Fibroblast of gingiva (primary cell): ENCODE measurements around the gene ACTL7B.
"Not testable (repeated sequence)": the region's sequence is repeated elsewhere in the genome, so short reads cannot be mapped to it uniquely, and the experiment has no call there.

ENCODE experiments used
- DNase-seq: peaks from one replicate; pipeline ENCODE4 v3.0.0-alpha.2; 2011; ENCODE audit warnings: low read depth

ACTL7B gene

DNA sequence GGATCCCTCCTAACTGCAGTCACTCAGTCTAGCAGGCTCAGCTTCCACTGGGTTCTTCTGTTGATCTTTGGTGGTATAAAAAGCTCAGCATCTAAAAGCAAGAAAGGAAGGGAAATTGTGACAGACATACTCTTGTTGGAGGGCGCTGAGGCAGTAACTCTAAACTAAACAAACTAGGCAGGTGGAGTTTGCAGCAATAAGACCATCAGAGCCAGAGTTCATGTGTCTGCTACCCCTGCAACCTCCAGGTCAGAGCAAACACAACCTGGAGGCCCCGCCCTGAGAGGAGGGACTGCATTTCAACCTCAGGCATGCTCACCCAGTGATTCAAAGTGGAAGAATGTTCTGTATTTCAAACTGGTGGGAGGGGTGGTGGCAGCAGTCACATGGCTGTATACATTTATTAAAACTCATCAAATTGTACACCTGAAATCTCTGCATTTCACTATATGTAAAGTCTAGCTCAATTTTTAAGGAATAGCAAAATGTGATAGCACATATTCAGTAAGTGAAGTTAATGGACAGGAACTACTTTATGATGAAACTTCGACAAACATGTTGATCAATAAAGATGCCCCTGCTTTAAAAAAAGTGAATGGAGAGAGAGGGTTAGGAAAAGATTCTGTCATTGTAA, 13.4 kb upstream of the ACTL7B start:
- peak; percentile 12 for DNase-seq

DNA sequence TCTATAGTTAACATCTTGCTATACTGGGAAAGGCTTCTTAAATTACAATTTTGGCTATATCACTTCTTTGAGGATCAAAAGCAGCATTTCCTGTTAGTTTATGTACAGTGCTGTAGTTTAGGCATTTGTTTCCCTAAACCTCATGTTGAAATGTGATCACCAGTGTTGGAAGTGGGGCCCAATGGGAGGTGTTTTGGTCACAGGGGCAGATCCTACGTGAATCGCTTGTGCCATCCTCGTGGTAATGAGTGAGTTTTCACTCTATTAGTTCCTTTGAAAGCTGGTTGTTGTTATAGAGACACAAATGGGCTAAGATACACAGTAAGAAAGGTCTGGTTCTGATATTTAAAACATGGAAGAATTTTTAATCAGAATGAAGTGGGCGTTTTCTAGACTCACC, 12.0 kb upstream of the ACTL7B start:
- no peak for DNase-seq

DNA sequence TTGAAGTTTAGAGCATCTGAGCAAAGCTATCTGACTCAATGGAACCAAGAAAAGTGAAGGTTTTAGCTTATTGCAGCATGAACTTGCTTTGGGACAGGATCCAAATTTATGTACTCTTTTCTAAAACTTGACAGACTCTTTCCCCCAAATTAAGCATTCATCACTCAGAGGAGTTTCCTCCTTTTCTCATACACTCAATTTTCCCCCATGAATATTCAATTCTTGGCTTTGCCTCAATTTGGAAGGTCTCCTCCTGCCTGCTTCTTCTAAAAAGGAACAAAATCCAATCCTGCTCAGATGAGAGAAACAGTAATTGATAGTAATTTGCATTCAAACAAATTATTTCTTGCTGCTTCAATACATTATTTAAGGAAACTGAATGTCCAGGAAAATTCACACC, 11.3 kb upstream of the ACTL7B start:
- DNase-seq = no peak

DNA sequence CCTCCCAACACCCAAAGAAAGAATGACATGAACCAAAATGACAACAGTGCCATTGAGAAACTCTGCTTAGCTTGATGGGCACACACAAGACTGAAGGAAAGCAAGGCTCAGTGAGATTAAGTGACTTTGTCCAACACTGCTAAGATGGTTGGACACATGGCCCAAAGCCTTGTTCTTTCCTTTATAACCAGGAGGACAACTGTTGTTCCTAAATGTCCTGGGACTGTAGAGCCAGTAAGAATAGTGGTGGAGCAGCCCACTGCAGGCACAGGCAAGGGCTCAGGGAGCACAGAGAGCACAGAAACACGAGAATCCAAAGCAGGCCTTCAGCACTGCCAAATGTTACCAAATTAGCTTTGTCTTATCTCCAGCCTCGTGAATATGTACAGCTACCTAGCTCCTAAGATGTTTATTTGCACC, 10.2 kb upstream of the ACTL7B start:
- no peak for DNase-seq

DNA sequence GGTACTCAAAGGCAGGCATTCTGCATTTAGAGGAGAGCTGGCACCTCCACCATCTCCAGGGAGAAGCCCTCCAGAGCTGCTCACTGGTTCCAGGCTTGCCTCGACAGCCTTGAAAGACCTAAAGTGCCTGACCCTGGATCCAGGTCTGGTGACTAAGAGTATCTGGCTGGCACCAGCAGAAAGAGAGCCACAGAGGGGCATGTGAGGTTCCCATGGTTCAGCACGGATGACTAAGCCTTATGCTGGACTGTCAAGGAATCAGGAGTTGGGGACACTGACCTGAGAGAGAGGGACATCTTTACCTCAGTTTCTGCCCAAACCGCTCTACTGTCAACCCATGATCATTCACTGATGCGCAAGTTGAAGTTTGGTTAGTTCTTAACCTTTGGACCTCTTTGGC, 9.3 kb upstream of the ACTL7B start:
- DNase-seq = no peak

DNA sequence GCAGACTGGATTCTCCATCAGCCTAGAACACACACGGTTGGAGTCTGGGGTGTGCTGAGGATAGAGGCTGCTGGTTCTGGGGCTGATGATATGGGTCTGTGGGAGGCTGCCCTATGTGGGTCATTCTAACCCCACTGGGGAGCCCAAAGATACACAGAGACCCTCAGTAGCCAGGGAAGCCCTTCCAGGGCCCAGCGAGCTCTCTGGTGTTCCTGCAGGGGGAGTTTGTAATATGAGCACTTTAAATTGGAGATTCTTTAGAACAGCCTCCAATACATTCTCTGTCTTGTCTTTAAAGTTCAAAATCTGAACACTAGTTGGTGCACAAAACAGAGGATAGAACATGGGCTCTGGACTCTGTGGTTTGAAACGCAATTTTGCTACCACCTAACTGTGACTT, 8.7 kb upstream of the ACTL7B start:
- no peak for DNase-seq

DNA sequence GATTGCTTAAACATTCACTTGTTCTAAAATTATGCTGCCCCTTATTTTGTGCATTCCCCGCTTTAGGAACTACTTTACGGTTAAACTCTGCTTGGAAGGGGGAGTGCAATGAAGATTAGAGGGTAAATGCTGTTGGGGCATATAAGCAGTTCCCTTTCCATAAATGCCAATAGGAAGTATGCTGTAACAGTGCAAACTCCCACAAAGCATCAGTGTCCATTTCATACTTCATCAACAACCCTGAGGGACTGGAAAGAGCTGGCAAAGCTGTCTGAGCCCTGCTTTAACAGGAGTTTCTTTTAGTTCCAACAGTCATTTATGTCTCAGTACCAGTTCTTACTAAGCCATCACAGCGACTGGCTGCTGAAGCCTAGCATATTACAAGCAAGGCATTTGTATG, 8.1 kb upstream of the ACTL7B start:
- no peak for DNase-seq

DNA sequence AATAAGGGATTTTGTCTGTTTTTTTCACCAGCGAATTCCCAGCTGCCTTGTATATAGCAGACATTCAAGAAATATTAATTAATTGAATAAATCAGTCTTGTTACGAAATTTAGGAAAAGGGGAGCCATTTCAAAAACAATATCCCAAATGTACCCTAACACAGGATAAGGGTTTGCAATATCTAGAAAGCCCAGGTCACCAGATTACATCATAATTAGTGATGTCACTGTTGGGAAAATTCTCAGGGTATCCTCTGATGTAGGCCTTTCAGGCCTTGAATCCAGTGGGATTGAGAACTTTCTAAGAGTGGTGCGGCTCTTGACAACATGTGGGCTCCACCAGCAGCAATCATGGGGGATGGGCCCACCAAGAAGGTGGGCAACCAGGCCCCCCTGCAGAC, 6.2 kb upstream of the ACTL7B start, which contains the start of gene ACTL7A:
Gene ACTL7A, plus strand, starts transcription at position 270 of the 400 bp plus-strand sequence. Its CDS starts 57 bp downstream, at position 327.
- no peak for DNase-seq

DNA sequence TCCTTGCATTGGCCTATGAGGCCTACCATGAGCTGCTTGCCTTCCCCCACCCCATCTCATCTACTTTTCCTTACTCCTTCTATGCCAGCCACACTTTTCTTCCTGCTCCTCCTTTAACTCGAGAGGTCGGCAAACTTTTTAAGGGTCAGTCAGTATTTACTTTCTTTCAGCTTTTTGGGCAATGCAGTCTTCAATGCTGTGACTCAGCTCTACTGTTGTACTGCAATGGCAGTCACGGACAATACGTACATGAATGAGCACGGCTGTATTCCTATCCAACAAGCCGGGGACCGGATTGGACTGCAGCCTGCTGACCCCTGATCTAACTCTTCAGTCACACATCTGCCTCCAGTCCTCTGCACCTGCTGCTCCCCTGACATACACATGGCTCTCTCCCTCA, 5.7 kb upstream of the ACTL7B start:
- no peak for DNase-seq

DNA sequence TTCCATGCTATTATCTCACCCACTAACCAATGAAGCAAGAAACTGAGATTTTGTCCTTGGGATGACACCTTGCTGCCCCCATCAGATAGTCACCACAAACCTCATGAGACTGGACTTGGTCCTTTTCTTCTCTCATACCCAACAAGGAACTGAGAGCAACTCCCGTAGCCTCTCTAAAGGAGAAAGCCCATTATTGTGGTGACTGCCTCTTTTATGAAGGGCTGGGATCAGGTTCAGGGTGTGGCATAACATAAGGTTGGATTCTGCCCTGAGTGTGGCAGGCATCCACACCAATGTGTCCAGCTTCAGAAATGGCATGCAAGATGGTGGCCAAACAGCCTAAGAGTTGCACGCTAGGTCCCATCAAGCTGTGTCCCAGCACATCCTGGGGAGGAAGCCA, 5.0 kb upstream of the ACTL7B start:
- DNase-seq = no peak

DNA sequence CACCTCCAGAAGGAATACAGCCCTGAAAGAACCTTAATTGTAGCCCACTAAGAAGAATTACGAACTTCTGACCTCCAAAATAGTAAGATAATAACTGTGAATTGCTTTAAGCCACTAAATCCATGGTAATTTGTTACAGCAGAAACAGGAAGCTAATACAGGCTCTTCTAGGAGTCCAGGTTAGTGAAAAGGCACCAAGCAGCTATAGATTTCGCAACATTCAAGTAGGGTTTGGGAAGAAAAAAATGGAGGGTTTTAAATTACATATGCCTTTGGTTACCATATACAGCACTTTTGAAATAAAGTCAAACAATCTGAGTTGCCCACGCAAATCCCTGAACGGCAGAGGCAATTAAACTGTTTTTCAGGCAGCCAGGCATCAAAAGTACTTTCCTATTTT, 4.6 kb upstream of the ACTL7B start:
- peak; percentile 32 for DNase-seq

DNA sequence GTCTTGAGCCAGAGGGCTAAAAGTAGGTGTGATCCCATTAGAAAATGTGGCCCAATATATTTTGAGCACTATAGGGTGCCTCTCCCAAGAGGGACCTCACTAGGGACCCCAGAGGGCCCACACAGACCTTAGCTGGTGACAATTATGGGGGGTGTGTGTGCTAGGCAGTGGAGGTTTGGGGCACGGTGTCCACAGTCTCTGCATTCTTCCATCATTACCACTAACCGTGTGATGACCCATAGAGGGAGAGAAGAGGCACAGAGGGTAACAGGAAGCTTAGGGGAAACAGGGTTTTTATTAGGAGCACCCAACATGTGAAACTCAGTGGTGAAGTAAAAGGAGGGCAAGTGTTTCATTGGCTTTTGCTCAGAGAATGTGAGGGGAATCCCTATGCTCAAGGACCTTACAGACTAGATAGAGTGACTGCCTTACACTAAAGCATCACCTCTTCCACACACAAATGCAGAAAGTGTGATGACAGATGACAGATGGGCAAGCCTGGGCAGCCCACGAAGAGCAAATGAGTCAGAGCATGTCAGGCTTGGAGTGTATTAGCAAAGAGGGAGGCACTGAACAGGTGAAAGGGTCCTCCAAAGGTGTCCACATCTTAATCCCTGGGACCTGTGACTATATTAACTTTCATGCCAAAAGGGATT, 3.8 kb upstream of the ACTL7B start:
- no peak for DNase-seq

DNA sequence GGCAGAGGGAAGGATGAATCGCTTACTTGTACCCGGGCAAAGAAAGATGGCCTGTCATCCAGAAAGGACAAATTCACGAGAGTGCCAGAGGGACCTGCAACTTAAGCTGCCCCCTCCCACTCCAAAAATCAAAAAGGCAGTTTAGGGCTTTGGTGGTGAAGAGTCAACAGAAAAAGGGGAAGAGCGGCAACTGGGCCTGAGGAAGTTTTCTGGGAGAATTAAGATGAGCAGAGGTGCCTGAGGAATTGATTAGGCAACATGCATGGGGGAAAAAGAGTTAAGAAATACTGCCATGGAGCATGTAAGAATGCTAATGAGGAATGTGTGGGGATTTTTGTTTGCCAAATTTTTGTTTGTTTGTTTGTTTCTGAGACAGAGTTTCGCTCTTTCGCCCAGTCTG, 1.8 kb upstream of the ACTL7B start:
- no peak for DNase-seq

DNA sequence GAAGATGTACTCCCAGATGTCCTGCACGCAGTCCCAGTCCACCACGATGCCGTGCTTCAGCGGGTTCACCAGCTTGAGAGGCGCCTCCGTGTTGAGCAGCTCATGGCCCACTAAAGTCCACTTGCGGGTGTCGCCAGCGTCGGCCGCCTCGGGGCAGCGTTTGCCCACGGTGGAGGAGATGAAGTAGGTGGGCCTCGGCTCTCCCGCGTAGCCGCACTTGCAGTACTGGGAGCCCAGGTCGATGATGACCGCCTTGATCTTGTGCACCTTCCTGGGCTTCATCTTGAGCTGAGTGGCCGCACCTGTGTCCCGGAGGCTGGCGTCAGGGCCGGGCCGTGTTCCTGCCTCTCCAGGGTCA, 278 bp downstream of the ACTL7B start:
- DNase-seq = no peak

DNA sequence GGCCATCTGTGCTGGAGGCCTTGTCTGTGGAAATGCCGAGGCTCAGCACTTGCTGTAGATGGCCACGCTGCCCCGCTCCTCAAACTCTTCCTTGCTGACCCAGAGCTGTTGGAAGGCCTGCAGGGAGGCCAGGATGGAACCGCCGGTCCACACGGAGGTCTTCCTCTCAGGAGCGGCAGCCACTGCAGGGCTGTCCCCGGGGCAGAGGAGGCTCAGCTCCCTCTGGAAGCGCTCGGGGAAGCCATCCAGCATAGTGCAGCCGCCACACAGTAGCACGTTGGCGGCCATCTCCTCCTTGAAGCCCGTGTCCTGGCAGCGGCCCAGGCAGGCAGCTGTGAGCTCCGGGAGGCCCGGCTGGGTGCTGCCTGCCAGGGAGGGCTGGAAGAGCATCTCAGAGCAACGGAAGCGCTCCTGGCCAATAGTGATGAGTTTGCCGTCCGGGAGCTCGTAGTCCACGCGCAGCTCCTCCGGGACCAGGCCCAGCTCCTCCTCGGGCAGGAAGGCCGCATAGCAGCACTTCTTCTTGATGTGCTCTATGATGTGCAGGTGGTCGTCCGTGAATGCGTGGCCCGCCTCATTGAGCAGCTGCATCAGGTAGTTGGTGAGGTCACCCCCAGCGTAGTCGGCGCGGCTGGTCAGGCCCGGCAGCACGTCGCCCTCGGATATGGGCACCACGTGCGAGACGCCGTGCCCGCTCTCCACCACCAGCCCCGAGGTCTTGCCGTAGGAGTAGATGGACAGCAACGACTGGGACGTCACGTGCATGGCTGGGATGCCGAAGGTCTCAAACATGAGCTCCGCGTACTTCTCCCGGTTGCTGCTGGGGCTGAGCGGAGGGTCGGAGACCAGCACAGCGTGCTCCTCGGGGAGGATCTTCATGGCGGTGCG, 901 bp downstream of the ACTL7B start:
- no peak for DNase-seq

DNA sequence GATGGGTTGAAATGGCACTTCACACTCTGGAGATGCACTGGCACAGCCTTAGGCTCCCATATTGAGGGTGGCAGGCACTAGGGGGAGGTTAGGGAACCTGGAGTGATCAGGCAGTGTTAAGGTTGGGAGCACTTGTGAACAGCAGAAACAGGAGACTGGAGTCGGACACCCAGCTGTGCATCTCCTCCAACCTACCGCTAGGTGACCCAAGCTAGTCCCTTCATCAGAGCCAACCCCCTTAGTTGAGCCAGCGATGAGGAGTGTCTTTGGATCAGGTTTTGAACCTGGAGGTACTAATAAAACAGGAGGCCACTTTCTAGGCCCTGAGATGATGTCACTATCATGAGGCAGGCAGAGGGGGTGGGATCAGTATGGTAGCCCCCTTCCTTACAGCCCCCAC, 1.7 kb downstream of the ACTL7B start:
- DNase-seq = no peak

DNA sequence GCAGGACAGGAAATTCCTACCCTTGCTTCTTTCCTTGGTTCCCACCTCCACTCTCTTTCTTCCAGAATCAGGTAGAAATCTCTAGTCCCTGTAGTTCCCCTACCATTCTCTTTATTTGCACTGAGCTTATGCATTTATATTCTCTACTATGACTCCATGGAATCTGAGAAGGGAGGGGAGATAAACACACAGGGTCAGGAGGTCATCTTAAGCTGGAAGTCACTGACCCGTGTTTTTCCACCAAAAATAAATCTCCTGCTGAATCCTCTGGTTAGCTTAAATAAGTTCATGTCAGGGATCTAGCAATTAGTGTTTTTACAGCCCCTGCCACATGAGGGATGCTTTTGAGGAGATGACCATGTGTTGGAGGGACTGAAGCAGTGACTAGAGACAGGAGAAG, 3.7 kb downstream of the ACTL7B start:
- DNase-seq = no peak

DNA sequence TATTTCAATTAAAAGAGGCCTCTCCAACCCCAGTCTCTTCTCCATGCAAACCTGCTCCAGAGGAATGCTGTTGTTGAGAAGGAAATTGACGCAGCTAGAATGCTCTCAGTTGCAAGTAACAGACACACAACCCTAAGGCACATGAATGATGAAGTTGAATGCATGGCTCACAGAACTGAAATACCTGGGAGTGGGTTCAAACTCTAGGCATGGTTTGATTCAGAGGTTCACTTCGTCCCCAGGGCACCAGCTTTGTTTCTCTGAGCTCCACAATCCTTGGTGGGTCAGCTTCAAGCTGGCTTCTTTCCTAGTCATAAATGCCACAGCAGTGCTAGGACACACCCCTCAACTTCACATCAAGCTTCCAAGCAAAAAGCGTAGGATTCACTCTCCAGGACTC, 4.6 kb downstream of the ACTL7B start:
- no peak for DNase-seq

DNA sequence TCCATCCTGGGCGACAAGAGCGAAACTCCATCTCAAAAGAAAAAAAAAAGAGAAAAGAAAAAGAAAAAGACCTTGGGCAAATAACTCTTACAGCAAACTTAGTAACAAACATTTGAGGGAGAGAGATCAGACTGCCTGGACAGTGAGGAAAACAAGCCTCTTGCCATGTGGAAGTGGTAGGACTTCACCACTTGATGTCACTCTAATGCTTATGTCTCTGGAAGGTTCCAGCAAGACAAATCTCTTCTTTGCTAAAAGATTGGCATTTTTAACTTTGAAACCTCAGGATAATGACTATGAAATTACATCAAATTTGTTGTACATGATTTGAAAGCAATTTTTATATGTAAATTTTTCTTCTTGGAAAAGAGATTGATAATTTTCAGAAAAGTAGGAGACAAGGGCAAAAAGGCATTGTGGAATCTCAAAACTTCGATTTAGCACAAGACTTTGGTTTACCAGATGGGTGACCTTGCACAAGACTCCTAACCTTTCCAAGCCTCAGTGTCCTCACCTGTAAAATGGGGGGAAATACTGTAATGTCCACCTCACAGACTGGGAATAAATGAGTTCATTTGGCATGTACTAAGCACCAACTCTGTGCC, 5.4 kb downstream of the ACTL7B start:
- DNase-seq = peak; percentile 46

DNA sequence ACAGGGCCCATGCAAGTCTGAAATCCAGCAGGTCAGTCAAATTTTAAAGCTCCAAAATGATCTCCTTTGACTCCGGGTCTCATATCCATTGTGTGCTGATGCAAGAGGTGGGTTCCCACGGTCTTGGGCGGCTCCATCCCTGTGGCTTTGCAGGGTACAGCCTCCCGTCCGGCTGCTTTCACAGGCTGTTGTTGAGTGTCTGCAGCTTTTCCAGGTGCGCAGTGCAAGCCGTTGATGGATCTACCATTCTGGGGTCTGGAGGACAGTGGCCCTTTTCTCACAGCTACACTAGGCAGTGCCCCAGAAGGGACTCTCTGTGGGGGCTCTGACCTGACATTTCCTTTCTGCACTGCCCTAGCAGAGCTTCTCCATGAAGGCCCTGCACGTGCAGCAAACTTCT, 7.5 kb downstream of the ACTL7B start:
- DNase-seq = not testable (repeated sequence)

DNA sequence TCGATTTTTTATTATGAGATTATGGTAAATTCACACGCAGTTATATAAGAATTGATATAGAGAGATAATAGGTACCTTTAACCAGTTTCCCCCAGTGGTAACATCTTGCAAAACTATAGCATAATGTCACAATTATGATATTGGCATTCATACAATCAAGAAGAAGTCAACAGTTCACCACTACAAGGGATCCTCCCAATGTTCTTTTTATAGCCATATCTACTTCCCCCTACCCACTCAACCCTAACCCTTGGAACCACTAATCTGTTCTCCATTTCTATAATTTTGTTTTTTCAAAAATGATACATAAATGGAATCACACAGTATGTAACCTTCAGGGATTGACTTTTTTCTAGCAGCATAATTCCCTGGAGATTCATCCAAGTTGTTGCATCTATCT, 9.8 kb downstream of the ACTL7B start:
- DNase-seq = no peak

DNA sequence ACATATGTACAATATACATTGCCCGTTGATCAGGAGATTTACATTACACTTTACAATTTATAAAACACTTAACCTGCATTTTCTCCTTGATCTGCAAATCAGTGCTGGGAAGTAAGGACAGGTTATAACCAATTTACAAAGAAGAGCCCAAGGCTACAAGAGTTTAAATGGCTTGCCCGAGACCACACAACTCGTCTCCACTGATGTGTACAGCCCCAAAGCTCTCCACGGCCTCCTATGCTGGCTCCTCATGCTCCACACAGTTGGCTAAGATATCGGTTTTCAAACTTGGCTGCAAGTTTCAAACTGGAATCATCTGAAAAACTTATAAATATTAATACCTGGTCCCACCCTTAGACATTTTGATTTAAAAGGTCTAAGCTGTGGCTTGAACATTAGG, 10.3 kb downstream of the ACTL7B start:
- no peak for DNase-seq

DNA sequence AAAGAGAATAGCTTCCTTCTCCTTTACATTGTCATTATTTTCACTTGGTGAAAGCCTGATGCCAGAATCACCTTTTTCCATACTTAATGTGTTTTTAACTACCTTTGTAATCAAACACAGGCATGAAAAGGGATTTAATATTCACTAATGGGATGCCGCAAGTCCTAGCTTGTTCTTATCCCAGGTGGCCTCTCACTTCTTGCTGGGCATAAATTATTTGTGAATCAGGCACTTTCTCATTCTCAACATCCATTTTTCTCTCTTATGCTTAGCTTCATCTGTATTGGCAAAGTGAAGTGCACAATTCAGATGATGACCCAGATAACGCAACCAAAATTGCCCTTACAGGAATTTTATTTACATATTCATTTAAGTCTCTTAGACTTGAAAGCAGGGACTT, 10.9 kb downstream of the ACTL7B start:
- DNase-seq = no peak
